Stimulated activated CD4-positive, alpha-beta T cell treated with anti-CD3 and anti-CD28 coated beads, Interleukin-15, amount 100 ng/mL, for 24 hours (primary cell): ENCODE results near the gene AKAP13.

Experiments used
- DNase-seq: peaks from one replicate; pipeline ENCODE4 v3.0.0-alpha.2; 2020

The AKAP13 gene

GRCh38 chr15:85718271-85718971 is 338.0 kb downstream of the AKAP13 start:
- no peak for DNase-seq

GRCh38 chr15:85718981-85719380 is 338.6 kb downstream of the AKAP13 start:
- no peak for DNase-seq

DNA sequence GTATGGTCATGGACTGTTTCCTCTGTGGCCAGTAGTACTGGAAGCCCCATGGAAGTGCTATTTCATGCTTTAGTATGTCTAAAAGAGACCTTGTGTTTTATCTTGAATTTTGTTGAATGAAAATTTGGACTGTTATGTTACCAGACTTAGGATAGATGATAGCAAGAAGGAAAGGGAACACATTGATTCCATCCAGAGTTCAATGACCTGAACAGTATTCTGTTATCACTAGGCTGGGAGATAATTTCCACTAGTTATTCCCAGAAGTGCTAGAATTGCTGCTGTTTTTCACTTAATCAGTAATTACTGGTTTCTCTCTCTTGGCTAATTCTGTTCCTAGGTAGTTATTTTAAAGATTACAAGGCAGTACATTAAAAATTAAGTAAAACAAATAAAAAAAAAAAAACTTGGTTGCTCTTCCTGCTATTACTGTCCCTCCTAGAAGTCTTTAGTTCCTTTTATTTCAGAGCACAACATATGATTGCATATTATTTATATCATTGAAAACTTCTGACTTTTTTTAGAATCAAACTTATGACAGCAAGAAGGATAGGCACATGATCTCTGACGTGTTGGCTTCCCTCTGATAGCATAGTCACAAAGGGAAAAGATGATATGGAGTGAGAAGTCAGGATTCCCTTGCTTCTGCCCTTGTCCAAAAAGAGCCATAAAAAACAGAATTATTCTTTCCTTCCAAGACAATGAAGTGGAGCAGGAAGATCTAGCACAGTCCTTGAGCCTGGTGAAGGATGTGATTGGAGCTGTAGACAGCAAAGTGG is 342.2 kb downstream of the AKAP13 start:
- DNase-seq: no peak

DNA sequence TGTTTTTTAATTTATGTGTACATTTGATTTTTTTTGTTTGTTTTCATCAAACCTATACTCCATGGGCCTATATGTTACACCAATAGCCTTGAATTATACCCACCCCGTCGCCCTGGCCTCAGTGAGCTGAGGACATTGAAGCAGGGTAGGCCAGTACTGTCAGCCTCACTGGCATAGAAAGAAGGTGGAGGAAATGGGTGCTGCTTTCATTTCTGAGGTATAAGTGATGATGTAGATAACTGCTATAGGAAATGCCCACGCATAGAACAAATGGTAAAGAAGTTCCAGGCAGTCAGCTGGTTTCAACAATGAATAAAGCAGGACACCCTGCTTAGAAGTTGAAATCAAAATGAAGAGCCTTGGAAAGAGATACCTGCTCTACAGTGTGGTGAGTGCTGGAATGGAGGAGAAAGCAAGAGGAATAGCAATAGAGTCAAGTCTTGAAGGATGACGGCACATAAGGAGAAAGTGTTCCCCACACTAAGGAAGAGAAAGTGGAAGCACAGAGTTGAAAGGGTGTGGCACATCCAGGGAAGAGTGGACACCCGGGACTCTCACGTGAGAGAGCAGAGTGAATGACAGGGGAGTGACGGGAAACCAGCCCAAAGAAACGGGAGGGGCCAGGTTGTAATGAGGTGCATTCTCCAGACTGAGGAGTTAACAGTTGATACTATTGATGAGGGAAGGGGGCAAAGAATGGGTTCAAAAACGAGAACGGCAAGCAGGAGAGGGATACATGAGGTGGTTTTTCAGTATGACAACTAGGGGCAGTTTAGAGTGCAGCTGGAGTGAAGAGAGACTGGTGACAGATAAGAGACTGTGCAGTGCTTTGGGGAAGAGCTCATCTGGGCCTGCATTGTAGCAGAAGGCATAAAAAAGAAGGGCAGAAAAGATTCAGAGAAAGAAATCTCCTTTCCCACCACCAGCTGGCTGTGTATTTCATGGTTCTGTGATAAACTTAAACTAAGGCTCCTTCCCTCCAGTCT is 343.9 kb downstream of the AKAP13 start:
- no peak for DNase-seq

DNA sequence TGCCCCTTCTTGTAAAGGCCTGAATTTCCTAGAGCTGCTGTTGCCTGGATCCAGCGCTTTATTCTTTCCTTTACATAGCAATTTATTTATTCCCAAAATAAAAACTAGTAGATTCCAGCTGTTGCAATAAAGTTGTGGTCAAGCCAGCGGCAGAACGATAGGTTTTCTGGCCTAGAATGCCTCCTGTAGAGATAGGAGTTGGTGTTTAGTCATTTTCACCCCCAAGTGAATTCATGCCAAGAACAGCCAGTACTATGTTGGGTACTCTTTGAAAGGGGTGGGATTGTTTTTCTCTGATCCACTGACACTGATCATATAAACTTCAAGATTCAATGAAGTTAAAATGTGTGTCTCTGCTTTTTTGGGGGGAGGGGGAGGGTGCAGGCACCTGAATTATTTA is 344.6 kb downstream of the AKAP13 start:
- DNase-seq: no peak

- DNase-seq: no peak
Observed at GRCh38 chr15:85725564-85725963, 345.2 kb downstream of the AKAP13 start.

DNA sequence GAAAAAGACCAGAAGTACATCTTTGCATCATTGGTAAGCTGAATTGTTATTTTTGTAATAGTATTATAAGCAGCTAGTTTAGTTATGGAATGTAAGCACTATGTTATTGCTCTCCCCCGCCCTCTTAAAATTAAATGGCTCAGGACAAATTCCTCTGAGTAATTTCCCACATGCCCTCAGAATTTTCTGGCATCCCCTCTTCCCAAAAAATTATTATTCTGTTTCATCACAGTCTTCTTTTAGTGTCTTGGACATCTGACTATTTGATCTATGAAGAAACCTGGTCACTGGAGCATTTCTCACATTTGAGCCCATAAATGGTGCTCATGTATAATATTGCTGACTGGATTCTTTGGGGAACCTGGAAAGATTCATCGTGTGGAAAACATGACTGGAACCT is 346.1 kb downstream of the AKAP13 start:
- DNase-seq: no peak

DNA sequence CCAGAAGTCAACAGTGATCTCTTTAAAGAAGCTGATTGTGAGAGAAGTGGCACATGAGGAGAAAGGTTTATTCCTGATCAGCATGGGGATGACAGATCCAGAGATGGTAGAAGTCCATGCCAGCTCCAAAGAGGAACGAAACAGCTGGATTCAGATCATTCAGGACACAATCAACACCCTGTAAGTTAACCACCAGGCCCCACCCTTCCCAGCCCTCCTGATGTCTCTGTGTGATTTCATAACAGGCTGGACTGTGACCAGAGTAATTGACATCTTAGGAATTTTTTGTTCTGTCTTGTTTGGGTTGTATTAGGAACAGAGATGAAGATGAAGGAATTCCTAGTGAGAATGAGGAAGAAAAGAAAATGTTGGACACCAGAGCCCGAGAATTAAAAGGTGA is 346.7 kb downstream of the AKAP13 start:
- DNase-seq: no peak

- DNase-seq: peak; percentile 50
Observed at GRCh38 chr15:85730001-85730820, 349.8 kb downstream of the AKAP13 start.

DNA sequence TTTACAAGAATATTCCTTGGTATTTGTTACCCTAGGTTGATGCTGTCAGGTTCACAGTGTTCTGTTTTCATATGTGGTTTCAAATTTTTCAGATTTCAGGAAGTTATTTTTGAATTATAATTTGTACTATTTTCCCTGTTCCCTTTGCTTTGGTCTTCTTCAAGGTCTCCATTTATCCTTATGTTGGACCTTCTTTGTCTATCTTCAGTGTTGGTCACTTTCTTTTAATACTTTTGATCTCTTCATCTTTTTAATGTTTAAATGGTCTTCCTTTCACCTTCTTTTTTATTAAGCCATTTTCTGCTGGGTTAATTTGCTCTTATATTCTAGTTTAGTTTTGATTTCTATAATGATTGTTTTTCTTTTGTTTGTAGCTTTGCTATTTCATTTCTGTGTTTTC is 353.0 kb downstream of the AKAP13 start:
- no peak for DNase-seq

DNA sequence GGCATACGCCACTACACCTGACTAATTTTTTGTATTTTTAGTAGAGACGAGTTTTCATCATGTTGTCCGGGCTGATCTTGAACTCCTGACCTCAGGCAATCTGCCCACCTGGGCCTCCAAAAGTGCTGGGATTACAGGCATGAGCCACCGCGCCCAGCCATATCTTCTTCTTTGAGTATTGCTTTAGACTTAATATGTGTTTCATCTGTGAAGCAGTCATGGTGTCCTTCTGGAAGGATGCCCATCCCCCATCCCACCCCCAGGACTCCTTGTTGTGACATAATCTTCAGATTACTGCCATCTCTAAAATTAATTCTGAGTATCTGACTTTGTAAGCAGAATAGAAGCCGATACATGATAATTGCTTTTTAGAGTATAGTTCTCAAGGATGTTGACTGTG is 356.7 kb downstream of the AKAP13 start:
- no peak for DNase-seq

DNA sequence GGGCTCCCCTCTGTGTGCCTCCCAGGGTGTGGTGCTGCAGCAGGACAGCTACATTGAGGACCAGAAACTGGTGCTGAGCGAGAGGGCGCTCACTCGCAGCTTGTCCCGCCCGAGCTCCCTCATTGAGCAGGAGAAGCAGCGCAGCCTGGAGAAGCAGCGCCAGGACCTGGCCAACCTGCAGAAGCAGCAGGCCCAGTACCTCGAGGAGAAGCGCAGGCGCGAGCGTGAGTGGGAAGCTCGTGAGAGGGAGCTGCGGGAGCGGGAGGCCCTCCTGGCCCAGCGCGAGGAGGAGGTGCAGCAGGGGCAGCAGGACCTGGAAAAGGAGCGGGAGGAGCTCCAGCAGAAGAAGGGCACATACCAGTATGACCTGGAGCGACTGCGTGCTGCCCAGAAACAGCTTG is 360.6 kb downstream of the AKAP13 start:
- DNase-seq: no peak

GRCh38 chr15:85741662-85742061 is 361.3 kb downstream of the AKAP13 start:
- DNase-seq: no peak

GRCh38 chr15:85742186-85742821 is 361.9 kb downstream of the AKAP13 start:
- DNase-seq: no peak

DNA sequence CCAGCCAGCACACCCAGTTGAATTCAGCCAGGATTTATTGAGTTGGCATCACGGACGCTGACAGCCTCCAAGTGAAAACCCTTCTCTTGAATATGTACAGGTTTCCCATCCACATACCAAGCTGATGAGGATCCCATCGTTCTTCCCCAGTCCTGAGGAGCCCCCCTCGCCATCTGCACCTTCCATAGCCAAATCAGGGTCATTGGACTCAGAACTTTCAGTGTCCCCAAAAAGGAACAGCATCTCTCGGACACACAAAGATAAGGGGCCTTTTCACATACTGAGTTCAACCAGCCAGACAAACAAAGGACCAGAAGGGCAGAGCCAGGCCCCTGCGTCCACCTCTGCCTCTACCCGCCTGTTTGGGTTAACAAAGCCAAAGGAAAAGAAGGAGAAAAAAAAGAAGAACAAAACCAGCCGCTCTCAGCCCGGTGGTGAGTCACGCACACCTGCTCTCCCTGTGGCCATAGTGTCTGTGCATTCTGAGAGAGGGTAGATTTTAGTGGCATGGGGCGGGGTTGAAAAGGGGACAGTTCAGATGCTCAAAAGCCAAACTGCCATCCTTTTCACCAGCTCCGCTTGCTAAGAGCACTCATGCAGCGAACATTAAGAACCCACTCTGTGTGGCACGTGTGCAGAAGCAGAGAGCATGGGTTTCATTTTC is 363.1 kb downstream of the AKAP13 start:
- no peak for DNase-seq

DNA sequence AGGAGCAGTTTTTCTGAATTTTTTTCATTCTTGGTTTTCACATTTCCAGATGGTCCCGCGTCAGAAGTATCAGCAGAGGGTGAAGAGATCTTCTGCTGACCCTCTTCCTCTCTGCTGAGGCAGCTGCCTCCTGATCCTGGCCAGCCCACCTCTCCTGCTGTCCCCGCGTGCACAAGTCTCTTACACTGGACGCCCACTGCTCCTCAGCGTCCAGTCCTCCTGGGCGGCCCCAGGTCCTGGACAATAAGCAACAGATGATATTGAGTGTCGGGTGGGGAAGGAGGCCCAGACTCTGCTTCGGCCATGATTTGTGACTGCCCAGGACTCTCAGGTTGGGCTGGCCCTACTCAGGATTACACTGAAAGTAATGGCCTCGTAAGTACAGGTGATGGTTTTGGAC is 364.2 kb downstream of the AKAP13 start:
- DNase-seq: no peak

DNA sequence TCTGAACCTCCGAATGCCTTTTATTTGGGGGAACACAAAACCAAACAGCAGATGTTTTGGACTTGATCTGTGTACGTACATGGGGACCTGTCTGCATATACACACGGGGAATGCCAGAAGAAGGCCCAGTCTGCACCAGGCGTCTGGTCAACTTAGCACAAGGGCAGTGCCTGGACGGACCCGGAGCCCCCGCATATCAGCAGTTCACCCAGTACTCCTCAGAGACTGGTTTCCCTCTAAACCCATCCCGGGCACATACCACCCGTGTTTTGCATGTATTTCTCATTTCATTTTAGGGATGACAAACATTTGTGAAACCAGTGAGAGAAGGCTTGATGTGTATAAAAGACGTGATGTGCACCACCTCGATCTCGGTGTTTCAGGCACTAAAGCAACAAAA is 364.6 kb downstream of the AKAP13 start:
- DNase-seq: no peak

DNA sequence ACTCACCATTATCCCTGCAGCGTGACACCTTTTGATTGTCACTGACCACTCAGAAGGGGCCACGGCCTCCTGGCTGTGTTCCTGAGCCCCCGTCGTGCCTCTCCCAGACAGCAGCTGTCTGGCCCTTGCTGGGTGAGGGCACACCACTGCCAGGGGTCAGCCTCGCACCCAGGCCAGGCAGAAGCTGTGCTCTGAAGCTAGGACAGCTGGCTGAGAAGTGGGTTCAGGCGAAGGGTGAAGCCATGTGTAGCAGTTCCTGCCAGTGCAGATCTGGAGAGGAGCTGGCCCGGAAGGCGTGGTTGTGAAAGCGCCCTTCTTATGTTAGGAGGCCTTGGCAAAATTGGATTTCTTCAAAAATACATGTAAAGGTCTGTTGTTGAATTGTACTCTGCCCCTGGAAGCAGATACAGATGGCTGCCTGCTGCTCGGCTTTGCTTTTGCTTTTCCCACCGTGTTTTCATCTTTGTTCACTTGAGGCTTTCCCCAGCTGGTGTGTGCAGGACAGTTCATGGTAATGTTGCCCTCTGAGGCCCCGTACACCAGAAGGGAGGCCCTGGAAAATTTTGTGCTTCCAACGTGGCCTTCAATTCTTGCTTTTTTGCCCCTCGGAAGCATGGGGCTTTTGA is 365.2 kb downstream of the AKAP13 start:
- DNase-seq: no peak

DNA sequence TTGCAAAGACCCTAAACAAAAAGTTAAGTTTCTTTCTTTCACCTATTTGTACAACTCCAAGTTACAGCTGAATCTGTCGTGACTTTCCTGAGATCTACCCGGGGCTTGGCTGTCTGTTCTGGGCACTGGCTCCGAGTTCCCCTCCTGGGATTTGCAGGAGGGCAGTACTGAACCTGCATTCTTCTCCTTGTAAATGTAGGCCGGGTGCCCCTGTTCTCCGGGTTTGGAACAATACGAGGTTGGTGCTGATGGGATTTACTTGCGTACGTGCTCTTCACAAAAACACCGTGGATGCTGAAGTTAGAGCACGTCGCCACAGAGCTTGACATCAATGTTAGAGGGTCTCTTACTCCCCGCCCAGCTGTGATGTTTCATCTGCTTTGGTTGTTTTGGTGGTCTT is 366.2 kb downstream of the AKAP13 start:
- DNase-seq: no peak

- no peak for DNase-seq
Observed at GRCh38 chr15:85748176-85748575, 367.8 kb downstream of the AKAP13 start.

DNA sequence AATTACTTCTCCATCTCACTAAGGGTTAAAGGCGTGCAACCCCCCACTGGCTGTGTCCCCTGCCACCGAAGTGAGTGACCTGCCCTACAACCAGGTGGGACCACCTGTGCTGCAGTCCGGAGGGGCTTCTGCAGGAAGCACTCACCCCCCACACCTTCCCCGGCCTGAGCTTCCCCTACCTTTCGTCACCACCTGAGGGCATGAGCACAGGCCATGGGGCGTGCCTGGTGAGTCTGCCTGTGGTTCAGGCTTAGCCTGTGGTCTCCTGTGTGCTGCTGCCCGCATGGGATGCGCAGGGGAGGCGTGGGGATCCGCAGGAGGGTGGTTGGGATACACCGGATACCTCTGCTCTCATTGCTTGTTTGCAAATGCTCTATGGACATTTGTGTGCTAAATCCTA is 368.3 kb downstream of the AKAP13 start:
- no peak for DNase-seq
